NCI-H1436 (cell line): ENCODE data around the gene BLACAT1.

Experiments
- DNase-seq: peaks from one replicate; lab custom pipeline; 2025; lab: John Stamatoyannopoulos, UW

BLACAT1 gene

DNA sequence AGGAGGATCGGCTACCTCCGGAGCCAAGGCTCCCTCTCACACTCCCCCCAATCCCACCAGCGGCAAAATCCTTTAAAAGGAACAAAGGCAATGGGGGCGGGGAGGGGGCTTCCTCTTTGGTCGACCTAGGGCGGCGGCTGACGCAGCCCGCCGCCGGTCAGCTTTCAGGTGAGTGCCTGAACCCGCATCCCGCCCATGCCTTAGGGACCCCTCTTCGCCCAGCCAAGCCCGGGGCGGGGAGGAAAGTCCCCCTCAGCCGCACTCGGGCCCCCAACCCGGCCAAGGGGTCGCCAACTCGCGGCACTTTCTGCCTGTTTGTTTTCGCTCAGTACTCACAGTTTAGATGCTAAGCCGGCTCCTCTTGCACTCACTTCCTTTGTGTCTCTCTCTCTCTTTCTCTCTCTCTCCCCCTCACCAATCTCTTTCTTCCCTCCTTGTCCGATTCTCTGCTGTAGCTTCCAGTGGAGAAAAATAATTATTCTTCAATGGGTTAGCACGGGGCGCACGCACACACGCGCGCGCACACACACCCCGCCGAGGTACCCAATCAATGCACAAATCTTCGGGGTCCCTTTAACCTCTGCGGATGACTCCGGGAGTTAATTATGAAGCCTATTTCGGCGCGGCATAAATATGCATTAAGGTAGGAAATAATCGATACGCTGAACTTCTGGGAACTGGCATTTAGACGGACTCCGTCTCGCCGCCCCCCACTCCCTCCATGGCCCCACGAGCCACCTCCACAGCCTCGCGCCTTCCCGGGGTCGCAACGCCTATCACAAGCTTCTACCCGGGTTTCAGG is at the start of gene BLACAT1:
TSS of gene BLACAT1 (minus strand) at position 465 of the 802 bp plus-strand sequence.
- no peak for DNase-seq

DNA sequence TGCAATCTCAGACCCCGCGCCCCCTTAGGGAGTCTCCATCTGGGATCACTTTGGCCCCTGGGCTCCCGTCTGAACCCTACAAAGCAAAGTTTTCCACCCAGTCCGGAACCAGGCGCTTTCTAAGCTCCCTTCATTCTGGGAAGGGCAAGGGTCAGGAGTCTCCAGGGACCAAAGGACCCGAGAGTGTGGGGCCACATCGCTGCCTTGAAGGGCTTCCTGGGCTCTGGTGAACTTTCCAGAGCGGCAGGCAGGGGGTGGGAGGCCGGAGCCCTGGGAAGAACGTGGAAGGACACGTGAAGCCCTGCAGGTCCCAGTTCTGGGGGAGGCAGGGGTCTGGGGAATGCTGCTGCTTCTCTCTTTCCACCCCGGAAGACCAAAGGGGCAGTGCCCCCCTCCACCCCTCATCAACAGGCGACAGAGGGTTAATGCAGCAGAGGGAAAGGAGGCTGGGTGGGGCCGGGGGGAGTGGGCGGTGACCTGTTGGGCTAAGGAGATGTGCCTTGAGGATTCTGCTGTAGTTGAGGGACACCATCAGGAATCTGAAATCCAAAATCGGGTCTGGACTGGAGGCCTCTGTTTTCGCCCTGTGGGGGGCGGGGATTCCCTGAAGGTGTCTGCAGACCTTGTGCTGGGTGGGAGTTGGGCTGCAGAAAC is 49.4 kb upstream of the BLACAT1 start:
- DNase-seq, result peak; percentile 25

- peak; percentile 94 for DNase-seq
These were observed 48.6 kb upstream of the BLACAT1 start, which contains the start of gene CDK18 for GRCh38 chr1:205504311-205505075. CDK18 (plus strand) TSS chr1:205504669; CDS start chr1:205523168, 18,499 bp downstream.

DNA sequence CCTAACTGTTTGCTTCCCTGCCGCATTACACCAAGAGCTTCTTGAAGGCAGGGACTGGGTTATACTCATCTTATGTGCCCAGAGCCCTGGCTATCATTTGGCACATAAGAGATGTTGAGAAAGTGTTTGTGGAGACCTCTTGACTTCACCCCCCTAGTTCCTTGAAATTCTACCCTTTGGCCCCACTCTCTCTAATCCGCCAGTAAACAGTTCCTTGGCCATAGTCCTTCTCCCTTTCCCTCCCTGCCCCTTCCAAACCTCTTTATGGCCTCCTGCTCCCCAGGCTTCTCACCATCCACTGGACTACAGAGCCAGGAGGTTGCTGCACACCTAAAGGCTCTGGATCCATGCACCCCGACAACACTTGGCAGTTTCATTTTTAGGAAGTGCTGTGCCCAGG is 47.1 kb upstream of the BLACAT1 start:
- no peak for DNase-seq

GRCh38 chr1:205502111-205502810 is 46.4 kb upstream of the BLACAT1 start:
- no peak for DNase-seq

GRCh38 chr1:205500240-205501233 is 44.7 kb upstream of the BLACAT1 start:
- DNase-seq, result no peak

GRCh38 chr1:205499789-205500188 is 43.9 kb upstream of the BLACAT1 start:
- no peak for DNase-seq

GRCh38 chr1:205497351-205497750 is 41.5 kb upstream of the BLACAT1 start:
- DNase-seq, result peak; percentile 65

- DNase-seq, result no peak
These were observed 40.8 kb upstream of the BLACAT1 start for GRCh38 chr1:205496661-205497060.

GRCh38 chr1:205495237-205495823 is 39.5 kb upstream of the BLACAT1 start:
- peak; percentile 78 for DNase-seq

DNA sequence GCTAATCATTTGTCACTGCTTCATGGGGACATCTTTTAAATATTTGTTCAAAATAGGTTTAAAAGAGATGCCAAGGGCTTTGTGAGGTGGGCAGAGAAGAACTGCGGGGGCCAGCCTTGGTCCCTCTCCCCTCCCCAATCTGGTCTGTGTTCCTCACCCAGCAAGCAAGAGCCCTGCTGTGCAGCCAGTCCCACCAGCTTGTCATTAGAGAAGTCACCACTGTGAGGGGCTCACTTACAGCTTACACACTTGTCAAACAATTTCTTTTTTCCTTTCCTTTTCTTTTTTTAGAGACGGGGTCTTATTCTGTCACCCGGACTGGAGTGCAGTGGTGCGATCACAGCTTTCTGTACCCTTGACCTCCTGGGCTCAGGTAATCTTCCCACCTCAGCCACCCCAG is 38.3 kb upstream of the BLACAT1 start:
- DNase-seq, result no peak

DNA sequence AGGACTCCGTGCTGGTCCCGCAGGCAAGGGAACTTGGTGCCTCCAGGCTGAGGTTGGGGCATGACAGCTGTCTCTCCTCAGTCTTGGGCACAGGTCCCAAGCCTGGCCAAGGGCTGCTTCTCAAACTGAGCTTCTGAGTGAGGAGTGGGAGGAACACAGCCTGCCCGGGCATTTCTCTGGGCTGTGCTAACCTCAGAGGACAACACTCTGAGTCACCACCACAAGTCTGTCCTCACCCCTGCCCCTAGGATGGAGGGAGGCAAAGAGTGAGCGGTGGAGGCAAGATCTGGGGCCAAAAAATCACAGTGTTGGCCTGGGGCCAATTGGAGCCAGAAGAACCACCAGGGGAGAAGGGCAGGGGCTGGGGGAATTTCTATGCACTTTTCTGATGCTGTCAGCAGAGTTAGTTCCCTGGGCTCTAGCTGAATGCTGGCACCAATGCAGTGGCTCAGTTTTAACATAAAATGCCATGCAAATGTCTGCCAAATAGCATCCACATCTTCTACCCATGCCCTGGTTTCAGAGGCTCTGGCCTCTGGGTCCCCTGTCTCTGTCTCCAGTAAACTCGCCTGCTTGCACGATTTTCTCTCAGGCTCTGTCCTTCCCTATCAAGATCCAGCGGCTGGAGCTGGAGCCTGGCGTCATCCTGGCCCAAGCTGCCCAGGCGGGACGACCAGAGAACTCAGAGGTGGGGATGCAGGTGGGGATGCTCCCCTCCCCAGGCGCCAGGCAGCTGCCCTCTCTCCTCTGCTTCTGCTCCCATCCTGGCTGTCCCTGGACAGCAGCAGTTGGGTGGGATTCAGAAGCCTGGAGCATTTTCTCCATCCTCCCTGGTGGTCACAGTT is 37.6 kb upstream of the BLACAT1 start:
- no peak for DNase-seq

DNA sequence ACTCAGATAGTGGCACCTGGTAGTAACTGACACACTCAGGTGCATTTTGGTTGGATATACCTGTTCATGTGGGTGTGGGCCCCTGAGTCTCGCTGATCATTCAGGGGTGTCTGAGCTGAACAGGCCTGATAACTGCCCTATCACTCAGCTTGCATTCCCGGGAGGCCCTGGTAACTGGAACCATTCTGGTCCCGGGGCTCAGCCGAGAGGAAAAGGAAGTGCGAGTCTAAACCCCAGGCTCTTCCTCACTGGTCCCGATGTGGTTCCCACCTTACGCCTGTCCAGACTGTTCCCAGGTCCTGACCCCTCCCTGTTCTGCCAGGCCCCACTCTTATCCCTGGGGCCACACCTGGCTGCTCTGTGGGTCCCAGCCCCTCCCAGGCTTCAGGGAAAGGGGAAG is 36.9 kb upstream of the BLACAT1 start:
- DNase-seq, result no peak

DNA sequence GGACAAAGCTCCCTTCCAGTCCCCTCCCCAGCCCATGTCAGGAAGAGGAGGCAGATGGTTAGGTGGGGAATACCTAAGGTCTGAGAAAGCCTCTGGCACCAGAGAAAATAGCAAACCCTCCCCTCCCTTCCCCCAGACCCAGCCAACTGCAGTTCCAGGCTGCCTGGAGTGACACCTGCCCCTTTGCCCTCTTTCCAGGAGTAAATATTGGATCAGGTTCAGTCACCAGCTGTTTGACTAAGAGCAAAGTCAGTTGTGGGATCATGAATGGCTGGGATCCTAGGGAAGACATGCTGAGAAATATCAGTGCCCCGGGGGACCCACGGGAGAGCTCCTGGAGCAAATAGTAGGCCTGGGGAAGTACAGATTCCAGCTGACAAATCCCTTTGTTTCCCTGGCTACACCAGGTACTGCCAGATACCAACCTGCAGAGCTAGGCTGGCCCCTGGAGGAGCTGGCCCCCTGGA is 36.4 kb upstream of the BLACAT1 start:
- DNase-seq, result no peak

DNA sequence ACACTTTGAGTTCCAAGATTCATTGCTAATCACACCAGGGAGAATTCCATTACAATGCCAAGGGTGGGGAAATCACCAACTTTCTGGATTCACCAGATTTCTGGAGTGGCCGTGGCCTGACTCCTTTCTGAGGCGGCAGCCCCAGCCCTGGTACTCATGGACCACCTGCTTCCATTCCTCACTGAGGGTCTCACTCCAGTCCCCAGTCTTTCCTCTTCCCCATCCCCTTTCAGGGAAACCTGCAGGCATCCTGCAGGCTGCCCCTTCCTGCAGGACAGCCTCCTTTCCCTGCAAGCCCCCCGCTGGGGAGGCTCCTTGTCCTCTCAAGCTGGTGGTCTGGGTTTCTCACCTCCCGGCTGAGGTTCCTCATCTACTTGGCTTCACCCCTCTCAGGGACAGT is 35.9 kb upstream of the BLACAT1 start:
- DNase-seq, result no peak

GRCh38 chr1:205488074-205488723 is 32.4 kb upstream of the BLACAT1 start:
- peak; percentile 85 for DNase-seq

DNA sequence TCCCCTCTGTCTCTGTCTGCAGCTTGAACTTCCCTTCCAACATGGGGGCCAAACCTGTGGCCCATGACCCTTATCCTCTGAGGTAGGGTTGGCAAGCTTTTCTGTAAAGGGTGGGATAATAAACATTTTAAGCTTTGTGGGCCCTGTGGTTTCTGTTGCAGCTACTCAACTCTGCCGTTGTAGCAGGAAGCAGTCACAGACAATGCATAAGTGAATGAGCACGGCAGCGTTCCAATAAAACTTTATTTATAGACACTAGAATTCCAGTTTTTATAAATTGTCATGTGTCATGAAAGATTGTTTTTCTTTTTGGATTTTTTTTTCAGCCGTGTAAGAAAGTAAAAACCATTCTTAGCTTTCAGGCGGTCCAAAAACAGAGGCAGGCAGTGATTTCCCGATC is 30.4 kb upstream of the BLACAT1 start:
- DNase-seq, result no peak
